ENCODE measurements around the gene MKNK2.
A peak's percentile ranks its signal among the peaks of the same experiment; 100 is the strongest.

Gene MKNK2

GRCh38 chr19:2057484-2058469 is 6.7 kb upstream of the MKNK2 start:
- no peak for DNase-seq

DNA sequence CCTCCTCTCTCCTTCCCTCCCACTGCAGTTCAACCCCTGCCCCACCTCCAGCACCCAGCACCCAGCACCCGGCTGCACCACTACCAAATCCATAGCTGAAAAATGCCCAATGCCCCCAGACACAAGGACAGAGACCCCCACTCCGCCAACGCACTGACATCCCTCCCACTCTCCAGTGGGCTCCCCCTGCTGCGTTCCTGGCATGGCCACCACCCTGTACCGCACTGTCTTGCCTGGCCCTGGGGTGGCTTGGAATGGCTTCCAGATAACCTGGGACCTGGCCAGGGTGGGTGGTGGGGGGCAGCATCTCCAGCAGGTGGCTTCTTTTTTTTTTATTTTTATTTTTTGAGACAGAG is 5.8 kb upstream of the MKNK2 start:
- DNase-seq, result no peak

DNA sequence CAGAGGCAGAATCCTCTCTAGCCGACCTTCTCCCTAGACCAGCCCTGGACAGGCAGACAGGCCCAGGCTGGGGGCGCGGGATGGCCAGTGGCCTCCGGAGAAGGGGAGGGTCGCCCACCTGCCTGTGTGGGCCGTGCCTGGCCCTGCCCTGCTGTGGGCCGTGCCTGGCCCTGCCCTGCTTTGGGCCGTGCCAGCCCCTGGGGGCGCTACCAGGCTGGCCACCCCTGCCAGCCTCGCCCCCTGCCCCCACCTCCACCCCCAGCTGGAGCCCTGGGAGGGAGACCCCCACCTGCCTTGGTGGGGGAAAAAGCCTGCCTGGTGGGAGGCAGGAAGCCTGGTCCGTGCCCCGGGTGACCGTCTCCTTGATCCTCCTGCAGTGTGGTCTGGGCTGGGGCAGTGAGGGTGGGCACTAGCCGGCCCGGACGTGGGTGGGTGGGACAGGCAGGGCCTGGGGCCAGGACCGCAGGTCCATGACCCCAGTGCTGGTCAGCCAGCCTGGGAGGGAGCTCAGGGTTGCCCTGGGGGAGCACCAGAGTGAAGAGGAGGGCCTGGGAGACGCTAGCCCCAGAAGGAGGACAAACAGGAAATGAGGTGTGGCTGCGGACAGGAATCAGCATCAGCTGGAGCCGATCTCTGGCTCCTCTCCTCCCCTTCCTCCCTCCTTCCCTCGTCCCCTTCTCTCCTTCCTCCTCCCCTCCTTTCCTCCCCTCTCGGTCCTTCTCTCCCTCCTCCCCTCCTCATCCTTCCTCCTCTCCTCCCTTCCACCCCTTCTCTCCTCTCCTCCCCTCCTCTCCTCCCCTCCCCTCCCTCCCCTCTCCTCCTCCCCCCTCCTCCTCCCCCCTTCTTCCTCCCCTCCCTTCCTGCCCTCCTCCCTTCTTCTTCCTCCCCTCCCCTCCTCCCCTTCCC is 5.1 kb upstream of the MKNK2 start:
- no peak for DNase-seq

DNA sequence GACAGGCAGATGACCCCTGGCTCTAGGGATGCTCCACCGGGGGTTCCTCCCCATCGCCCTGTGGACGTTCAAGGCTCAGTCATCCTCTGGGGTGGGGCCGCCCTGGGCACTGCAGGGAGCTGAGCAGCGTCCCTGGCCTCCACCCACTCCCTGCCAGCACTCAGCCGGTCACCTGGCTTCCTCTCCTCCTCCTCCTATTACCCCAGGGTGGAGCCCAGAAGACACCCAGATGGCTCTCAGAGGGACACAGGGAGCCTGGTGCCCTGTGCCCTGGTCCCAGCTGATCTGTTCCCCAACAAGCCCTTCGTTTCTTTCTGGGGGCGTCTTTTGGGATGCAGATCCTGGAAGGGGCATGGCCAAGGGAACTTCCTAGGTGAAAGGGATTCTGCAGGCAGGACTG is 3.7 kb upstream of the MKNK2 start:
- no peak for DNase-seq

DNA sequence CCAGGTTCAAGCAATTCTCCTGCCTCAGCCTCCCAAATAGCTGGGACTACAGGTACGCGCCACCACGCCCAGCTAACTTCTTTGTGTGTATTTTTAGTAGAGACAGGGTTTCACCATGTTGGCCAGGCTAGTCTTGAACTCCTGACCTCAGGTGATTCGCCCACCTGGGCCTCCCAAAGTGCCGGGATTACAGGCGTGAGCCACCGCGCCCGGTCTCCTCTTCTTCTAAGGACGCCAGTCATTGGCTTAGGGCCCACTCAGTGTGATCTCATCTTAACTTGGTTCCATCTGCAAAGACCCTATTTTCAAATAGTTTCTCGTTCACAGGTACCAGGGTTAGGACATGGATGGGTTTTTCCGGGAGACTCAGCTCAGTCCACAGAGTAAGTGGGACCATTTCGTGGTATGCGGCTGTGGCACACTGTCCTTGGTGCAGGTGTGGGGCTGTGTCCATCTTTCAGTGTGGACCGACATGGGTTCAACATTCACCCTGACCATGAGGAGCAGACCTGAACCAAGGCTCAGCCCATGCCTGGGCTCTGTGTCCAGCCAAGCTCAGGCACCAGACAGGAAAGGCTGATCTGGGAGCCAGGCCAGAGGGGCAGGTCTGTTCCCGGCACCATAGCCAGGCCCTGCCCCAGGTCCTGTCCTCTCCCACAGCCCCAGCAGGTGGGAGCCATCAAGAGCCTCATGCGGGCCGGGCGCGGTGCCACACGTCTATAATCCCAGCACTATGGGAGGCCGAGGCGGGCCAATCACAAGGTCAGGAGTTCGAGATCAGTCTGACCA is 2.8 kb upstream of the MKNK2 start:
- DNase-seq, result no peak

DNA sequence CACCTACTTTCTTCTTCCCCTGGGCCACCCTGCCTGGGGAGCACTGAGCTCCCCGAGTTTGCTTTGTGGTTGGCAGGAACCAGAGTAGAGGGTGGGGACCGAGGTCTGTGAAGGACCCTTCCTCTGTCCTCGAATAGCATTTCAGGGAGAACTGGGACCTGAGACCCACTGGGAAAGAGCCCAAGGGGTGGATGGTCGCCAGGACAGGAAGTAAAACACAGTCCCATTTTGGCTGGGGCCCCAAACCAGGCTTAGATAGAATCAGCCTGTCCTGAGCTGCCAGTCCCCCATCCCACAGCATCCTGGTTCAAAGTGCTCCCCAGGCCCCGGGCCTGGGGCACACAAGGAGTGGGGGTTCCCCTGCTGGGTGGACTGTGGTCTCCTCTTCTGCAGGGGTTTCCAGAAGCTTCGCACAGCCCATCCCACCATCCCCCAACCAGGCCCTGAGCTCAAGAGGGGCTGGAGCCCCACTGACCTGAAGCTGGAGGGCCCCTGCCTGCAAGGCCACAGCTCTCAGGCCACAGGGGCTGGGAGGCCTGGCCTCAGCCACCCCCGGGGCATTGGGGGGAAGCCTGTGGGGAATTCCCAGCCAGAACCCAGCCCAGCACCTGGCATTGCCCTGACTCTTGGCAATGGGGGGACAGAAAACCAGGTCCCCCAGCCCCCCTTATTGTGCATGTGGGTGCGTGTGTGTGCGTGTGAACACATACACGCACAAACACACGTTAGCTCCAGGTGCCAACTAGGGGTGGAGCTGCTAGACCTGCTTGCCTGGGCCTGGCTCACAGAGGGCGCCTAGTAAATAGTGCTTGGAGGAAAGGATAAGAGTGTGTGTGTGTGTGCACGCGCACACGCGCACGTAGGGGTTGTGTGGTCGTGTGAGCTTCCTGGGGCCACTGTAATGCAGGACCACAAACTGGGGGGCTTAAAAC is 995 bp upstream of the MKNK2 start:
- no peak for DNase-seq

- DNase-seq, result no peak
Observed at GRCh38 chr19:2050349-2050990, 574 bp downstream of the MKNK2 start.

DNA sequence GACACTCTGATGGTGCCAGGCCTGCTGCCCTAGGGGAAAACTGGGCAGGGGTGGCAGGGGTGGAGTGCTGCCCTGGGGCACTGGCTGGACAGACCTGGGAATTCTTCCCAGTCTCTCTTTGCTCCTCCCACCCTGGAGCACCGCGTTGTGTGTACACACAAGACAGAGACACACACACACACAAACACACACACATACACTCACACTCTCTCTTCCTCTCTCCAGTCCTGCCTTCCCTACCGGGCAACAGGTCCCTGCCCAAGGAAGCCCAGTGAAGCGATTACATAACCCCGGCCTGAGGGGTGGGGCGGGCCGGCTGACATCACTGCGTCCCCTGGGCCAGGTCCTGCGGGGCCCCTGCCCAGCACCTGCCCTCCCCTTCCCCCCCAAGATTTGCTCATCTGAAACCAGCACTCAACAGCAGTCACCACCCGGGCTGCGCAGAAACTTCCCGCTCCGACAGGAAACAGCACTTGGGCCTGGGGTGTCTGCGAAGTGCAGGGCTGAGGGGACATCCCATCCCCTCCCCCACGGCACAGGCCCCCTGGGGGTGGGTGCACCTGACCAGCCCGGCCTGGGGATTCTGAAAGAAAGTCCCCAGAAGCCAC is 1.2 kb downstream of the MKNK2 start:
- peak; percentile 63 for DNase-seq

DNA sequence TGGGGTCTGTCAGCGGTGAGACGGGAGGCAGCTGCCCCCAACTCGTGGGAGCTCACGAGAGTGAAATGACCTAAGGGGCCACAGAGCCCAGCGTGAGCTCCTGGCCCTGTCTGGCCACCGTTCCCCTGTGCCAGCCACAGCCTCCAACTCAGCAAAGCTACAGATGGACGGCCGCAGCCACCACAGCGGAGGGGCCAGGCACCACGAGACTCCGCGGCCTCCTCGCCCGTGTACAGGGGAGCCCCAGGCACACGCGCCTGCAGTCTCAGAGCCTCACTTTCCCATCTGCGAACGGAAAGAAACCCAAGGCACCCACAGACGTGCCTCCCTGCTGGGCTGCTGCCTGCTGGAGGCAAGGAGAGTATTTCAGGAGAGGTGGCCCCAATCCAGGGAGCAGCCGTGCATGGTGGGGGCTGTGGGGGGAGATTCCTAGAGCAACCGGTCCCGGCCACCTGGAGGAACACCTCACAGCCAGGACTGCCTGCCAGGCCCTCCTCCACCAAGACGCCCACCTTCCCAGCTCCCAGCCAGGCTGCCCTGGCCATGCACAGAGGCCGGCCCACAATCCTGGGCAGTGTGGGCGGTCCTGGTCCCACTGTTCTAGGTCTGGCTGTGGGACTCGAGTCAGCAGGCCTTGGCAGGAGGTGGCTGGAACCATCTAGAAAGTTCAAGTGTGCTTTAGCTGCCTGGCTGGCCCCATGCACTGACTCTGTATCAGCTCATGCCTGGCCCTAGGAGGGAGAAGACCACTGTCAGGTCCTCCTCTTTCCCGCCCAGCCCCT is 1.9 kb downstream of the MKNK2 start:
- DNase-seq, result no peak

- DNase-seq, result no peak
Observed at GRCh38 chr19:2048104-2048958, 2.7 kb downstream of the MKNK2 start.

DNA sequence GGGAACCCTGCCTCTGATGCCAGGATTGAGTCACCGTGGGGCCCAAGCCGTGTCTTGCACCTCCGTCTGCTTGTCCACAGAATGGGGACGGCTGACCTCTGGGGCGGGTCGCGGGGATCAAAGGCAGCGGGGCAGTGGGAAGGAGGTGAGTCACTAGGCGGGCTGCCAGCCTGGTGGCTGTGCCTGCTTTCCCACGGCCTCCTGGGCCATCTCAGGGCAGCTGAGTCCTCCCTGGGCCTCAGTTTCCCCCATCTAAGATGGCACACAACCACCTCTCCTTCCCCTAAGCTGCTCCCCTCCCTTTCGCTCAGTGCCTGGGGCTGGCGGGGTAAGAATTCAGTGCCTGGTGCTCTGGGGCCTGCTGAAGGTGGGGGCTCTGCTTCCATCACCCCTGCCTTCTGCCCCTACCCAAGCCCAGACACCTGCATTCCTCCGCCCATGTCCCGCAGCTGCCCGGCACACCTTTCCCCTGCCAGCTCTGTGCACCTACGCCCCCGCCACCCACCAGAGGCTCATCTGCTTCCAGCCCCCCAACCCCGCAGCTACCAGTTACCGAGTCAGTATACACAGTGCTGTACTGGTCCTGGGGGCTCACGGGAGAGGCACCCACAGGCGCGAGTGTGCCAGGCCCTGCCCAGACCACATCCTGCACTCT is 3.5 kb downstream of the MKNK2 start:
- no peak for DNase-seq

GRCh38 chr19:2047076-2047448 is 4.0 kb downstream of the MKNK2 start:
- DNase-seq, result no peak

DNA sequence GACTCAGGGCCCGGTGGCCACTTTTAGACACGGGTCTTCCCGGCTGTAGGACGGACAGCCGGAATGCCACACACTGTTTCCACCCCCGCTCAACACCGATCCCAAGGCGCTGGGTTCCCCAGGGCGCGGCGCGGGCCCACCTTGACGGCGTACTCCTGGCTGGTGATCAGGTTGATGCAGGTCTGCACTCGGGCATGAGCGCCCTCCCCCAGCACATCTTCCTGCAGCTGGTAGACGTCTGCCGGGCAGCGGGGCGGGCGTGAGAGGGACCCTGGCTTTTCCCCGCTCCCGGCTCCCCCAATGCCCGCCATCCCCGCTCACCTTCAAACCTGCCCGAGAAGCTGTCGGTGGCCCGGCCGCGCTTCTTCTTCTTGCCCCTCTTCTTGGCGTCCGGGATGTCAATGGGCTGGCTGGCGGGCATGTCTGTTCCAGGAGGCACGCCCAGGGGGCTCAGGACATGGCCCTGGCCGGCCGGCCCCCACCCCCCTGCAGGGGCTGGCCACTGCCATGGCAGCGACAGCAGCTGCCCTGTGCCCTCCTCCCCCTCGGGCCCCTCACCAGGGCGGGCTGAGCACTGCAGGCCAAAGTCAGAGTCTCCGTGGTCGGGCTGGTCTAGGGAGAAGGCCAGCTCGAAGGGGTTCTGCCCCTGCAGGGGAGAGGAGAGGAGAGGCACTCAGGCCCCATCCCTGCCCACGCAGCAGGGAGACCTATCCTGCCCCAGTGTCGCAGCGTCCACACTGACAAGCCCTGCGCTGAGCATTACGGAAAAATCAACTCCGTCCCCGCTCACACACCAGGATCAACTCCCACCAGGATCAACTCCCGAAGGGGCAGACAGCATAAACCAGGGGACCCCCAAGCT is 4.8 kb downstream of the MKNK2 start:
- no peak for DNase-seq

GRCh38 chr19:2045501-2046045 is 5.5 kb downstream of the MKNK2 start:
- DNase-seq, result no peak

DNA sequence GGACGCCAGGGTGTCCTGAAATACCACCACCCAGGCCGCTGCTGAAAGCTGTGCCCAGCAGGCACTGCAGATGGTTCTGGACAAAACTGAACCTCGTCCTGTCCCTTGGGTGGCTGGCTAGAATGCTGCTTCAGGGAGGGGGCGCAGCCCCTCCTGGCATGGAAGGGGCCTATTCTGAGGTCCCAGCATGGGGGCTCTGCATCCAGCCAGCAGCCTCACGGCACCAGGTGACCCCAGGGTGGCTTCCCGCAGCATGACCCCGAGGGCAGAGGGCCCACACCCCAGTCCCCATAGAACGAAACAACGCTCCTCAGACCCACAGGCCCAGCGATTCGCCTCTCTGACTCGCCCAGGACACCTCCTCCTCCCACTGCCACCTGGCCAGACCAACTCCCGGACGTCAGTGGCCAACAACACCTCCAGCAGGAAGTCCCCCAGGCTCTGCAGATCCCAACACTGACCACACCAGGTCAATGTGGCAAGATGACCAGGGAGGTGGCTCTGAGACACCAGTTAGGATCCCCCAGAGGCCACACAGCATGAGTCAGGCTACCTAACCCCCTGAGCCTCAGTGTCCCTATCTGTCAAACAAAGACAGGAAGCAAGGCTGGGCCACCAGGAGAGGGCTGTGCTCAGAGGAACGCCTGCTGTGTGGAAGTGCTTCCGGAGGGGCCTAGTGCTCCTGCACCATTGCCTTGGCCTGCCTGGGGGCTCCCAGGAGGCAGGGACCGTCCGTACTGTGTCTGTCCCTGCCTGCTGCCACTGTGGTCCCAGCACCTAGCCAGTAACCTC is 6.1 kb downstream of the MKNK2 start:
- DNase-seq, result no peak

- no peak for DNase-seq
Observed at GRCh38 chr19:2043961-2044708, 6.9 kb downstream of the MKNK2 start.

Data from GF-D8 (cell line).